ENCODE measurements around the gene PYGO2.

- TF ChIP-seq CTCF (IDR thresholded peaks at IDR 0.05) (no peak), POLR2A (IDR thresholded peaks at IDR 0.05) (no peak)
These were observed 36.0 kb downstream of the PYGO2 start for GRCh38 chr1:154925335-154926170.

Data from thyroid gland (tissue), 4 donors.